ENCODE data around the gene FOXP1.
A peak's percentile ranks its signal among the peaks of the same experiment; 100 is the strongest.
"Not testable (repeated sequence)": the region's sequence is repeated elsewhere in the genome, so short reads cannot be mapped to it uniquely, and the experiment has no call there.

Gene FOXP1

DNA sequence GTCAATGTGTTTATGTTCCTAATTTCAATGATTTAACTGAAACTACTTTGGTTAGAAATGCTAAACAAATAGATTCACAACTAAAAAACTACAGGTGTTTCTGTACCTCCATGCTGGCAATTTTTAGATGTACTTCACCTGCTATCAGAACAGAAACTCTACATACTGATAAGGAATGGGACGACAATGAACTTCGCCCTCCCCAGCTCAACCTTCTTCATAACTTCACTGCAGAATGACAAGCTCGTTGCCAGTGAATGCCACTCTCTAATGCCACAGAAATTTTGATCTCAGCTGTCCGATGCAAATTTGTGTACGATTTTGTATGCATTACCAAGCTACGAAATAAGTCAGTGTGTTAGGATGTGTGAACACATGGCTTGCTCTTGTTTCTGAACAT is 133.4 kb downstream of the FOXP1 start:
- ATAC-seq (no peak), DNase-seq (no peak)

DNA sequence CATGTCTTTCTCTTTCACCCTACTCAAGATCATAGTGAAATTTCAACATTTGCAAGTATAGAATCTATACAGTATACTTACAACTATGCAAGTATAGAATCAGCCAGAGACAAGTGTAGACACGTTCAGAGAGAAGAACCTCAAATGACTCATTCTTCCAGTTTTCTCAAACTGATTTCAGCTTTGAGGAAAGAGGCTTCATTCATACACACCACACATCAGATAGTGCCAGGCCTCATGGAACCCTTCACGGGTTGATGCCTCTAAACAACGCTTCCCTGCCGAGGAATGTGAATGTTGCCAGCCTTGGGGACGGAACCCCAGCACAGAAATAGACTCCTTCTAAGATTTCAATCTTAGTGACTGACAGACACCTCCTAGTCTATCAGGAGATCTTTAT is 135.7 kb downstream of the FOXP1 start:
- ATAC-seq (peak; percentile 72), DNase-seq (no peak)

DNA sequence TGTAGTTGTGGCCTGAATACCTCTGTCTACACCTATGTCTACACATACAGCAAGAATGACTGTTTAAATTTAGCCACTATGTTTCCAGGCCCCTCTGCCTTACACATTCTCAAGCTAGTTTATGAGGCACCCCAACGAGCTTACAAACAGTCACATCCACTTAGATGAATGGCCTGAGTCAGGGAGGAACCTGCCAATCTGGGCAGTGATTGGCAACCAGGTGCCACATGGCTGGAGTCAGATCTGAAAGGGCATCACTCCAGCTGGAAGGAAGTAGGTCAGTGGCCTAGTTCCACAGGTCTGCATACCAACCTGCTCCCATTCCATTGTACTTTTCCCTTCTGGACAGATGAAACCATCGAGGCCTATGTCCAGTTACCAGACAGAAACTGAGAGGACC is 136.3 kb downstream of the FOXP1 start:
- ATAC-seq (no peak), DNase-seq (no peak)

DNA sequence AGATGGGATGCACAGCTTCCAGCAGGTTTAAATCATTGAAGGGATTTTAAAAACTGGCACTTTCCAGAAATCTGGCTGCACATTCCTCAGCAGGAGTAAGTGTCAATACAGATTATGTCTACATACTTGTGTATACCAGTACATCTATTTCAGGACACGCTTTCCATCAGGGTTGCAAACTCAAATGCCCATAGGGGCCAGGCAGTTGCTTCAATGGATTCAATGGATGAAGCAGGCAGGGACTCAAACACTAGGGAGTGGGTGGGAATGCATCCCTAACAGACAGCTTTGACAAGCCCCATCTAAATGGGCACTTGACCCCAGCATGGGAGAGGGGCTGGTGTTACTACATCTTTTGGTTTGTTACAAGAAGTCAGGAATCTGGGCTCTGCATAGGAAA is 136.8 kb downstream of the FOXP1 start:
- ATAC-seq (no peak), DNase-seq (no peak)

DNA sequence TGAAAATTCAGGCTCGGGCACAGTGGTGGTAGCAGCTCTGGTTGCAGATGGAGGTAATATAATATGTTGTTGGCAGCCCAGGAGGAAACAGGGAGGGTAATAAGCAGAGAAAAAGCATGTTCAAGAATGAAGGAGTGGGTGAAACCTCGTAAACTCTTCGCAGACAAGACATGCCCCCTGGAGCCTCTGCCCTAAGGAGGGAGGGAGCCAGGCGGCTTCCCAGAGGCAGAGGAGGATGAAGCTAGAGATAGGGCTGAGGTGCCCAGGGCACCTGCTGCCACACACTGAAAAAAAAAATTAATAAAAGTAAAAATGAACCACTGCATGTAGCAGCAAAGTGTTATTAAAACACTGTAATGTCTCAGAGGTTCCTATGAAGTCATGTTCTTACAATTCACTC is 137.3 kb downstream of the FOXP1 start:
- no peak for DNase-seq
- no peak for ATAC-seq

DNA sequence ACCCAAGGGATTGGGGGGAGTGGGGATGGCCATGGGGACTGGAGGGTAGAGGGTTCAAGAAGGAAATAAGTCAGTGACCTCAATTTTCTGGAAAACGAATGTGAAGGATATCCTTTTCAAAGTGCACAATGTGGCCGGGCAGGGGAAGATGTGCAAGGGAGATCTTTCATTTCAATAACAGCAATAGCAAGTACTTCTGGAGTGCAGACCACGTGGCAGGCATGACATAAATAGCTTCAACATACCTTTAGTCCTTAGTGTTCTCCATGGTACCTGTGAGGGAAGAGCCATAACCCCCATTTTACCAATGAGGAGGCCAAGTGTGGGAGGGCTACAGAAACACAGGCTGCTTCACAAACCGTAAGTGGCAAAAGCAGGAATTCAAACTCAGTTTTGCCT is 138.7 kb downstream of the FOXP1 start:
- ATAC-seq, result no peak
- no peak for DNase-seq

DNA sequence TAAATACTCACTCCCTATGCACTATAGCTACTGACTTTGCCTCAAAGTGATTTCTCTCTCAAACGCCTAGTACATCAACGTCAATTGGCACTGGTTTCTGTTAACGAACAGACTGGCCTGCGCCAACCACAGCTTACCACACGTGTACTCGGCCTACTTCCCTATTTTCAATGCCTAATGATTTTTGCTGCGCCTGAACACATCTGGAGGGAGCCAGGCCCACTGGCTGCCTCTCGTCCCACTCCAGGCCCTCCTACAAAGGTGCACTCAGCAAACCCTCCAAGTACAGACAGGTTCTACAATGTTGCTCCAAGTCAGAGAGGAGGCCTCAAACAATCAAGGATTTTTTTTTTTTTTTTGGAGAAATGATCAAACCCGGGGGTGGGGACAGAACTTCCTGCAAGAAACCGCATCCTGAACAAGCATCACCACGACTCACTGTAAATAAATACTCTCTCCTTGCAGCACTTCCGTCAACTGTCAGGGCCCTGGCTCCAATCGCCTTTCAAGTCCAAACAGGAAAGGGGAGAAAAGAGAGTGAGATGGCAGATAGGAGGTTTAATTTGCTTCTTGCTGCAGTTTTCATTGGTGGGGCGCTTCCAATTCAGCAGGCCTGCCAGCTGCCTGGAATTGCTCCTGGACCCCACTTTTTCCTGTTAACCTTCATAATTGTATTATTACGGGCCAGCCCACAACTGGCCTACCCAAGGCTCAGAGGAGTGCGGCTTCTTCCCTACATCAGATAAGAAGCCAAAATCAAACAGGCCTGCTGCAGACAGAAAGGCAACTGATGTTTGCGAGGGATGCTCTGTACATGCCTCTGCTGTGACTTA is 139.3 kb downstream of the FOXP1 start:
- DNase-seq (peak; percentile 61), ATAC-seq (peak; percentile 64)

DNA sequence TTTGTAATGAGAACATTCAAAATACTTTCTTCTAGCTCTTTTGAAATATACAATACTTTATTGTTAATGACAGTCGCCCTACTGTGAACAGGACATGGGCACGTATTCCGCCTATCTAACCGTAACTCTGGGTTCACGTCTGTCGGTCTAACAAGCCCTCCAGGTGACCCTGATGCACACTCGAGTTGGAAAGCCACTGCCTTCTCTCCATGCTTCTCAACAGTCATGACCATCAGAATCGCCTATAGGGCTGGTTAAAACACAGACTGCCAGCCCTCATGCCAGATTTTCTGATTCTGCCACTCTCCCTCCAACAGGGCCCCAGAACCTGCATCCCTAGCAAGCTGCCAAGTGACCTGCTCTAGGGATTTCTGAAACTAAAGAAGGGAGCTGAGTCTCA is 140.2 kb downstream of the FOXP1 start:
- no peak for ATAC-seq
- DNase-seq, result peak; percentile 11

DNA sequence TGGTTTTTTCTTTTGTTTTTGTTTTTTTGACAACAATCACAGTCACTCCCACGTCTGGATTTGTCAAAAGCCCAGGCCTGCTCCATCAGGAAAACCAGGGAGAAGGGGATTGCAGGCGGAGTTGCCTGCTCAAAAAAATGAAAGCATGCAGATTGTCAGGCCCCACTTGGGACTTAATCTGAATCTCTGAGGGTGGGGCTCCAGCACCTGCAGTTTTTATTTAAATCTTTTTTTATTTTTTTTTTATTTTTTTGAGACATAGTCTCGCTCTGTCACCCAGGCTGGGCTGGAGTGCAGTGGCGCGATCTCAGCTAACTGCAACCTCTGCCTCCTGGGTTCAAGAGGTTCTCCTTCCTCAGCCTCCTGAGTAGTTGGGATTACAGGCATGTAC is 140.9 kb downstream of the FOXP1 start:
- DNase-seq (no peak), ATAC-seq (no peak)

DNA sequence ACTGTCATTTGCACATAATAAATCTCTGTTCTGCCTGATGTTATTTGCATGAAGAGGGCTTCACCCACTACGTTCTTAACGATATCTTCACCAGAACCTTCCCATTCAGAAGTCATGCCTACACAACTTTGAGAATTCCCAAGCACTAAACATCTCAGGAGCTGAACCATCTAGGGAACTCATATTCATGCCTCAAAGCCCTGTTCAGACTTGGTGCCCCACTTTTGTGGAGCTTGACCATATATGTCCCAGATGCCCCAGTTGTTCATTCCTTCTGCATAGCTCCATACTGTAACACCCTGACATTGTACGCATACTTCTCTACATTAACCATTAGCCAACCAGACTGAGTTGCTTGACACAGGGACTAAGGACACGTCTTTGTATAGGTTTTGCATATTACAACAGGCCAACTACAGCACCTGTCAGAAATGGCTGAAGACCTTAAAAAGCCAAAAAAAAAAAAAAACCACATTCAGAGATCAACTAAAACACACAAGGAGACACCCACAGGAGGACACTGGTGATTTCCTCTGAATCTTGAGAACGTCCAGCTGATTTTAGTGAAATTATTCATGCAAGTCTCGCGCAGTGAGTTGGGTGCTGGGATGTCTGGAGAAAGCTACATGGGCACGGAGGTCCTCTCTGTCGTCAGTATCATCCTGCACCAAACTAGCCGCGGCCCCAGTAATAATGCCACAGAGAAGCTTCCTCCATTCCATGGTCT is 141.4 kb downstream of the FOXP1 start:
- ATAC-seq (no peak), DNase-seq (no peak)

DNA sequence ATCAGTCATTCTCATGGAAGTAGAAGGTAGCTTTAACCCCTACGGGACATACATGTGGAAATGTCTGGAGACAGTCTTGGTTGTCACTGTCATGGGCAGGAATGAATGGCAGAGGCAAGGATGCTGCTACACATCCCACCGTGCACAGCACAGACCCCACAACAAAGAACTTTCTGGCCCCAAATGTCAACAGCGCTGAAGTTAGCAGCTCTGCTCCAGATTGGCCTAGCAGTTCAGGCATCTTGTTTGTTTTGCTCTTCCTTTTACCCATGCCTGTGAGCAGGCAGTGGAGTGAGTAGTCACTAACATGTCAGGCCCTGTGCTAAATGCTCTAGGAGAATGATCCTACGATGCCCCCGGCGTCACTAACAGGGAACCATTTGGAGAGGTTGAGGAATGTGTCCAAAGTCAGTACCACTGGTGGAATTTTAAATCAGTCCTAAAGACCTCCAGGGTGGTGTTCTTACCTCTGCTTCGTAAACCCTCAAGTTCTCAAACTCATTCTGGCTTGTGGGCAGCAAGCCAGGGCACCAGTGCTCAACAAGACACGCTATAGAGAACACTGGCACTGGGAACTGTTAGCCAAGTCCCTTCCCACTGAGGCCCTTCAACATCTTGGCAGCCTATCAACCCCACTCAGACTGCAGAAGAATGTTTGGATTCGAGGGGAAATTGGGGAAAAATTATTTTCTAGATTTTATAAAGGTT is 142.2 kb downstream of the FOXP1 start:
- ATAC-seq, result peak; percentile 37

DNA sequence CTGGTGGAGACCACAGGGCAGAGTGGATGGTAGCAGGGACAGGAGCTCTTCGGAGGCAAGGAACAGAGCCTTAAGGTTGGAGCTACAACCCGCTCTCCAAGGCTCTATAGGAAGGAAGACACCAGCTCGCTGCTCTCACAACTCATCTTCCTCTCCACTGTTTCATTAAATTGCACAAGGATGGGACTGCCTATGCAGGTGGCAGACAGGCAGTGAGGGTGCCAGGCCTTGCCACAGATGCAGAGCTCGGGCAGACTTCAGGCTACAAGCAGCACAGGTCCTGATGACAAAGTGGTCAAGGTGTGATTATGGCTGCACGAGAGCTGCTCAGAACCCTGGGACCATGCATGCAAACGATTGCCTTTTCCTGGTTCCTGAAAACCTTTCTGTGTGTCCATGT is 144.6 kb downstream of the FOXP1 start:
- ATAC-seq (no peak), DNase-seq (peak; percentile 14)

More for the DNA sequence above, 142.2 kb downstream of the FOXP1 start:
- DNase-seq, result peak; percentile 22

DNA sequence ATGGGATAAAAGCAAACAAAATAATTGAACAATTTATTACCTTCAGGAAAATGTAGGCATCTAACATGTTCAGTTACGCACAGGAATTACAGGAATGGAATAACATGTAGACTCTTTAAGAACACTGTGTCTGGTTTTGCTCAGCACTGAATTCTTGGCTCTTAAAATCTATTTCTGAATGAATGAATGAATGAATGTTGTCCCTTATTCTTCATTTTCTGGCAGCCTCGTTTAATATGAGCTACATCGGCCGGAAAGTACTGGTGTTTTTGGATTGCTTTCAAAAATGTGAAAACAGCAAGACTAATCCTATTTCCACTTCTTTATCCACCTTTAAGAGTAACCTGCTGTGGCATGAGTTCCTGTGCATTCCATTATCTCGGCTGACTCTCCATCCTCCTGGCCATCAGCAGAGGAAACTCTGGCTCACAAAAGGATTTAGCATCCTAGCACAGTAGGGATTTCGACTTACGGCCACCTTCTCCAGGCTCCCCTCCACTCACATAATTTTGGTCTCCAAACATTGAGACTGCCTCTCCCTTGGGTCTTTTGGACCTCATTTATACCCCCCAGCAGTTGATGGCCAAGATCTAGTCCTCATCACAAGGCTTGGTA is 145.3 kb downstream of the FOXP1 start:
- DNase-seq (no peak), ATAC-seq (no peak)

DNA sequence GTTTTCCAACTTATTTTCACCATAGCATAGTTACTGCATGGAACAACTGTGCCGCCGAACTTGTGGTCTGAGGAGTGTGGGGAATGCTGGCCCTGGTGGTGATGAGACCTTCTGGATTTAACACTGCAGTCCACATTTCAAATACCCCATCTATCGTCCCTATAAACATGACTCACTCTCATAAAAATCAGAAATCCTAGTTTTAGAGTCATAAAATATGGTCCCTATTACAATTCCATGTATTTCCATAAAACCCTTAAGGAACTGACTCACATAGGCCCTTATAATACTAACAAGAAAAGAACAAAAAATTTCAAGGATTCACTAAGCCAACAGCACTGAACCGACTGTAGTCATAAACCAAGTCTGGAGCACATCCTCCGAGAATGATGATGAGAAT is 147.2 kb downstream of the FOXP1 start:
- ATAC-seq (no peak), DNase-seq (no peak)

DNA sequence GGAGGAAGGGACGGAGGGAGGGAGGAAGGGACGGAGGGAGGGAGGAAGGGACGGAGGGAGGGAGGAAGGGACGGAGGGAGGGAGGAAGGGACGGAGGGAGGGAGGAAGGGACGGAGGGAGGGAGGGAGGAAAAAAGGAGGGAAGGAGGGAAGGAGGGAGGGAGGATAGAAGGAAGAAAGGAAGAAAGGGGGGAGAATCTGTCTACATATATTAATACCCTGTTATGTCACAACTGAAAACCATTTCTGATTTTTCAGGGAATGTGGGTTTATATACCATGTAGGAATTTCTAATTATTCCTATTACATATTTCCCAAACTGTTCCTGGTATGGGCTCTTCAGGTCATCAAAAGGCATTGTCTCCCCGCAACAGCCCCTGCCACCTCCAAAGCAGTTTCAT is 147.7 kb downstream of the FOXP1 start:
- not testable (repeated sequence) for ATAC-seq, DNase-seq

DNA sequence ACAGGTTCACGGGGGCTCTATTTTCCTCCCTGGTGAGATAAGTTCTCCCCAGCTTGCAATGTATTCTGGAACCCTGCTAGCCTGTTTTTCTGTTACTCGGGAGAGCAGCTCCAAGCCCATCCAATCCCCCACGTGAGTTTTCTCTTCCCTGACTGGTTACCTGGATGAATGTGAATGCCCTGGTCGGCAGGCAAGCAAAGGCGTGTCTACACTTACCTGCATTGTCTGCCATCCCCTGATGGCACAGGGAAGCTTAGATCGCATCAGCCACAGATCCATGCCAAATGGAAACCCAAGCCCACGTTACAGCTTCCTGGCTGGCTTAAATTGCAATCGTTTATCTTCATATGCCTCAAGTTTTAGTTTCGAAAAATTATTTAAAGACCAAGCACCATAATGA is 149.9 kb downstream of the FOXP1 start:
- DNase-seq (no peak), ATAC-seq (no peak)

DNA sequence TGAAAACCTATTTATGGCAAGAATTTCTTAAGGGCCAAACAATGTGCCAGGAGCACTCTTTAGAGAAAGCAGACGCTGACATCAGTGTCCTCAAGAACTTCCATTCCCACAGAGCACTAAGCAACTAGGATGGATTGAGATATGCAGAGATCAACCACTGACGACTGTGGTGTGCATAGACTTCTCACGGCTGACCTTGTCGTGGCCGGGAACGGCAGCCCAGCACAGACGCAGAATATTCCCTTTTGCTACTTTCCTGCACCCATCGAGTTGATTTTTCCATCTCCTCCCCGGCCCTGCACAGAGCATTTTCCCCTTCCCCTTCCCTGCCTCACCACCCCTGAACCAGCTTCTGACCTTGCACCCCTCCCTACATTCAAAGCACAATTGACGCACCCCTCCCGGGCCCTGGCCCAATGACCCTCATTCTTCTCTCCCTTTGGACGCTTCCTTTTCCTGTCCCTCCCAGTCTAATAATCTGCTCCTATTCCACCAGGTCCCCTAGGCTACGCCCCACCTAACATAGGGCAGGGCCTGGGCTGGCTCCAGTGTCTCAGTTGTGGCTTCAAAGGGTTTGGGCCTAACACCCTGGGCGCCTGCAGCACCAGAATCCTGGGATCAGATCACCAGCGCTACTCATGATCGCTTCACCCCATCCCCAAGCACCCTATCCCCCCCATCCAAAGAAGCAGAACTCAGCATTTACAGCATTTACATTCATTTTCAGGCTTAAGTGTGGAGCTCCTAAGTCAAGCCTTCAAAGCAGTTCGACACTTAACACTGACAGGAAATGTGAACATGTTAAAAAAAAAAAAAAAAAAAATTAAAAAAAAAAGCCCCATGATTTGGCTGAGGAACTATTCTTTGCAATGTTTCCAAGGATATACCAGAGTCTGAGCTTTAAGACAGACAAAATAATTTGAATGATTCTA is 151.2 kb downstream of the FOXP1 start:
- ATAC-seq (no peak), DNase-seq (no peak)

DNA sequence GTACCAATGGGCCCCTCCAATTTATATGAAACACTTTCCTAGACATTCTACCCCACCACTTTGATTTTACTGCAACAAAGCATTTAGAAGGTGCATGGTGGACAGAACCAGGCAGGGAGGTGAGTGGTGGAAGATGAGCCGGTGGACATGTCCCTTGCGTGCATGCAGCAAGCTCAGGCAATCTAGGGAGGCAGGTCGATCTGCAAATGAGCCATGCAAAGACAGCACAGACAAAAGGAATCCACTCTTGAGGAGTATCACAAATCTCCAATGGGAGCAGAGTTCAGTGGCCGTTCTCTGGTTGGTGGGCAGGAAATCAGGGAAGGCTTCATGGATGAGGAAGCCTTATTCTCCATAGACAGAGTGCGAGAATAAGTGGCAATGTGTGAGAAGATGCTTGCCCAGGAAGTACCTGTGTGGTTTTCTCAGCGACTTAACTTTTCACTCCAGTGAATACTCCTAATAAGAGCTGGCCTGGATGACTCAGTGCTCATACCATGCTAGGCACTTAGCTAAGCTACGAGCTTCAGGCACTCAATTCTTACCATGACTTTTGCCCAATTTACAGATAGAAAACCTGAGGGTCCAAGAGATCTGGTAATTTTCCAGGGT is 152.5 kb downstream of the FOXP1 start:
- peak; percentile 49 for ATAC-seq
- no peak for DNase-seq

DNA sequence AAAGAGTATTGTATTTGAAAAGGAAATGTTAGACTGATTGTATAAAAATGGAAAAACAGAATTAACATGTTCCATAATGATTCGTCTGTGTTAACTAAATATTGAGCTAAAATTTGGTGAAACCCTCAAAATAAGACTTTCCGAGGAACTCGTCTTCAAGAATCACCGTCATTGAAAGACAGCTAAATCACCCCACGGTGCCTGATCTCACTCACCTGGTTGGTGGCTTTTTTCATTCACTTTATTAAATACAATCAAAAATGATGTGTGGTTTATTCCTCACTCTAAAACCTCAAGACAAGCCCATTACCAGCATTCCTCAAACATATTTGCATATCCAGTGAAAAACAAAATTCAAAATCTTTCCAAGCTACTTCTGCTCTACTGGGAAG is 153.9 kb downstream of the FOXP1 start:
- DNase-seq (no peak), ATAC-seq (no peak)

DNA sequence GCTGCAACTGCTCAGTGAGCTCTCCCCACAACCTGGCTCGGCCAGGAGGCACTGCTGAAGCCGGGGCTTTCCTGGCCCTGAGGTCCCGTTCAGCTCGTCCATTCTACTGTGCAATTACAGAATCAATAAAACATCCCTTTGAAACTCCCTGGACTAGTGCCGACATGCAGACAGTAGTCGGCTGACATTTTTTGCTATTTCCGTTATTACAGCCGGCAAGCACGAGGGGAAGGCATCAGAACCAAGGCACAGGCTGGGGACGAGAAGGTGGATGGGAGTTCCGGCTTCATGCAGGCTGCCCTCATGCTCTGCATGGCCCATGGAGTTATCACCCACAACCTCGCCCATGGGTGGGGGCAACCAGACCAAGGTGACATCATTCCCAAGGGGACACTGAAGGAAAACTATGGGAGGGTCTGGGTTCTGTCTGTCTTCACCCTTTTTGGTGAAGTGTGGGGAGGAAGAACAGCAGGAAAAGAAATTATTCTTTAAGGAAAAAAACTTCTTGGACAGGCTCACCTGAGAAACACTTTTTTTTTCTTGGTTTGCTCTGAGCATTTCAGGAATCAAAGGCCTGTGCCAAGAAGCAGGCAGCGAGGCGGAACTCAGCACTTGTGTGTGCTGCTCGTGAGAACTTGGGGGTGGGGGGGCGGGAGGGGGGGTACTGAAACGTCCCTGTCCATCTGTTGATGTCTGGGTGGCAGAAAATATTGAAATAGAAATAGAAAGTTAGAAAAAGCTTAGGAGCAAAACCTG is 154.5 kb downstream of the FOXP1 start:
- ATAC-seq (no peak), DNase-seq (no peak)
